ENCODE data around the gene PLXNA4.

- TF ChIP-seq CTCF (IDR thresholded peaks at IDR 0.05) (no peak), POLR2A (IDR thresholded peaks at IDR 0.05) (no peak), POLR2AphosphoS5 (IDR thresholded peaks at IDR 0.05) (no peak)
Measured at GRCh38 chr7:132158841-132159240, 417.4 kb downstream of the PLXNA4 start.

Measured in prostate gland (tissue), 2 donors.